Measurements from ENCODE around the gene ENPP1.

DNA sequence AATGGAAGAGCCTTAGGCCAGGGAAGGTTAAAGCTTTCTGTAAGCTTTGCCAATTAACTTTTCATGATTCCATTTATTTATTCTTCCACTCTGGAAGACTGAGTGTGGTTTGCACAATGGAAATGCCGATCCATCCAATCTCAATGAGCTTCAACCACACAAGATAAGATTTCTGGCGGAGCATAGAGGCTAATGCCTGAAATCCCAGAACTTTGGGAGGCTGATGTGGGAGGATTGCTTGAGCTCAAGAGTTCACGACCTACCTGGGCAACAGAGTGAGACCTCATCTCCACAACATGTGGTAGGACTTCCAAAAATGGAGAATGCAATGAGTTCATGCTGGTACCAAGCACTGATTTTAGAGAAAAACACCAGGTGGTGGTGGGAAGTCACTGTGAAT lies 6.2 kb downstream of the ENPP1 start:
- TF ChIP-seq, protein P1, sequence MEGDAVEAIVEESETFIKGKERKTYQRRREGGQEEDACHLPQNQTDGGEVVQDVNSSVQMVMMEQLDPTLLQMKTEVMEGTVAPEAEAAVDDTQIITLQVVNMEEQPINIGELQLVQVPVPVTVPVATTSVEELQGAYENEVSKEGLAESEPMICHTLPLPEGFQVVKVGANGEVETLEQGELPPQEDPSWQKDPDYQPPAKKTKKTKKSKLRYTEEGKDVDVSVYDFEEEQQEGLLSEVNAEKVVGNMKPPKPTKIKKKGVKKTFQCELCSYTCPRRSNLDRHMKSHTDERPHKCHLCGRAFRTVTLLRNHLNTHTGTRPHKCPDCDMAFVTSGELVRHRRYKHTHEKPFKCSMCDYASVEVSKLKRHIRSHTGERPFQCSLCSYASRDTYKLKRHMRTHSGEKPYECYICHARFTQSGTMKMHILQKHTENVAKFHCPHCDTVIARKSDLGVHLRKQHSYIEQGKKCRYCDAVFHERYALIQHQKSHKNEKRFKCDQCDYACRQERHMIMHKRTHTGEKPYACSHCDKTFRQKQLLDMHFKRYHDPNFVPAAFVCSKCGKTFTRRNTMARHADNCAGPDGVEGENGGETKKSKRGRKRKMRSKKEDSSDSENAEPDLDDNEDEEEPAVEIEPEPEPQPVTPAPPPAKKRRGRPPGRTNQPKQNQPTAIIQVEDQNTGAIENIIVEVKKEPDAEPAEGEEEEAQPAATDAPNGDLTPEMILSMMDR (IDR thresholded peaks at IDR 0.05; ENCODE audit: low read length), result no peak
- TF ChIP-seq EZH2 (IDR thresholded peaks at IDR 0.05; ENCODE audit: borderline replicate concordance, low read length), result no peak

Measured in OCI-LY1 (cell line).